HG03575 (cell line): ENCODE results near the gene PPWD1.
A peak's percentile ranks its signal among the peaks of the same experiment; 100 is the strongest.
"Not testable (repeated sequence)": the region's sequence is repeated elsewhere in the genome, so short reads cannot be mapped to it uniquely, and the experiment has no call there.

ENCODE experiments used
- ATAC-seq: cut with Tn5 transposase; IDR thresholded peaks from one replicate; pipeline ENCODE4 v1.9.1; 2021; ENCODE audit not compliant: unreplicated experiment, insufficient number of reproducible peaks, low FRiP score; ENCODE audit errors: extremely low read depth

Gene PPWD1

DNA sequence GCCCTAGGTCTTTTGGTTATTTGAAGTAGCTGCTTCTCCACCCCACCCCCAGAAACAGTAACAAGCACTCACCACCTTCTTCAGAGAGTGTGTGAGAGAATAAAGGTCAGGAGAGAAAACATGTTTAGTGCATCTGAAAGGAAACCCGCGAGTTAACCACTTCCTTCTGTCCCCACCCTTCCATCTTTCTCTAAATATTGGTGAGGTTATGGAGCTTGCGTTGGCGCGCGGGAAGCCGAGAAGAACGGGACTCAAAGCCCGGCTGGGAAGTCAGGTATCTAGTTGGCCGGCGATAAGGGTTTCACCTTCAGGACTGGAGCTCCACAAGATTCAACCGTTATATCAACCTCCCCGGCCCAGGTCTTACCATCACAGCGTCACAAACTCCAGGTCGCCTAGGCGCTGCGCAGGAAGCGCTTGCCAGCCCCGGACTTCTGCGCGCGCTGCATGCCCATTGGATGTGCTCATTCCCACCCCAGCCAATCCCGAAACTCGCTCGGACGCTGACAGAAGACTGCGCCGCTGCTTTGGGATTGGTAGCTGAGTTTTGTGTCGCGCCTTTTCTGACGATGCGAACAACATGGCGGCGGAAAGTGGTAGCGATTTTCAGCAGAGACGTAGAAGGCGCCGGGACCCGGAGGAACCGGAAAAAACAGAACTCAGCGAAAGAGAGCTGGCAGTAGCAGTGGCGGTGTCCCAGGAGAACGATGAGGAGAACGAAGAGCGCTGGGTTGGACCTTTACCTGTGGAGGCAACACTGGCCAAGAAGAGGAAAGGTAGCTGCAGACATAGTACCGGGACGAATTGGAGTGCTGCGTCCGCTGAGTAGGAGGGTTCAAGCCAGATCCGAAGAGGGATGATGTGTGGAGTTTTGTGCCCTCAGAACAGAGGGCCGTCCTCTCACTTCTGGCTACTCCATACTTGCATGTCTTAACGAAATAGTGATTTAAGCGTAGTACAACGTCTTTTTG is at the start of gene PPWD1, which contains the start of gene CENPK:
Gene PPWD1, plus strand, starts transcription at position 566 of the 971 bp plus-strand sequence. Its CDS starts 15 bp downstream, at position 581.
Gene CENPK, minus strand, starts transcription at position 438 of the 971 bp plus-strand sequence. CDS start 8,261 bp downstream, outside the sequence.
- ATAC-seq, result peak; percentile 93

DNA sequence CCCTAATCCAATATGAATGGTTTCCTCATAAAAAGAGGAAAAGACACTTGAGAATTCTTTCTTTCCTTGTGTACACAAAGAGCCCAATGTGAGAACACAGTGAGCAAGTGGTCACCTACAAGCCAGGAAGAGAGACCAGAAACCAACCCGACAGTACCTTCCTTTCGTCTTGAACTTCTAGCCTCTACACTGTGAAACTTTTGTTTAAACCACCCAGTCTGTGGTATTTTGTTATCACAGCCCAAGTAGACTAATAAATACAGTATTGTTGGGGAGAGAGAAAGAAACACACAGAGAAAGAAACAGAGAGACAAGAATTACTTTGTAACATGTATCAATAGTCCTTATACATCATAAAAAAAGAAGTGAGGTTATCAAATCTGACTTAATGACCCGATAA is 37.4 kb upstream of the PPWD1 start:
- ATAC-seq, result no peak

DNA sequence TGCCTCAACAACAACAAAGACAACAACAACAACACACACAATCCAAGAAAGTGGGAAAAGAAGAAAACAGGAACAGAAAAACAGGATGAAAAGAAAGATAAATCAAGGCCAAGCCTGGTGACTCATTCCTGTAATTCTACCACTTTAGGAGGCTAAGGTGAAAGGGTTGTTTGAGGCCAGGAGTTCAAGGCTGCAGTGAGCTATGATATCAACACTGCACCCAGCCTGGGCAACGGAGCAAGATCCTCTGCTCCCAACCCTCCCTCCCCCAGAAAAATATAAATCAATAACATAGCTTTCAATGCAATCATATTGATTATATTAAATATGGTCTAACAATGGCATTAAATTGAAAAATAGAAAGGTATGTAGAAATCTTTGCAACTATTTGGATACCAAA is 32.2 kb upstream of the PPWD1 start:
- ATAC-seq, result no peak

DNA sequence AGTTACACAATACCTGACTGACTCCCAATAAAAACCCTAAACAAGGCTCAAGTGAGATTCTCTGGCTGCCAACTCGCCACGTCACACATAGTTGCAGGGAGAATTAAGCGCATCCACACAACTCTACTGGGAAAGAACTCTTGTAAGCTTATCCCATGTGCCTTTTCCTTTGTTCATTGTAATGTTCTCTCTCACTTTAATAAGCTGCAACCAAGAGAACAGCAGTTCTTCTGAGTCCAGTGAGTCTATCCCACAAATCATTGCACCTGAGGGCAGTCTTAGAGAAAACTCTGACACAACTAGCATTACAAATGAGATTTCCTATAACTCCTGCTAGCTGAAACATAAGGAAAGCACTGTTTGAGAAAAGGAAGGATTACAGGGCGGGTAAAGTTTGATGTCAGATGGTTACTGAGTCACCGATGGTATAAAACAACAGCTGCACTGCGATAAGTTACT is 27.5 kb upstream of the PPWD1 start:
- no peak for ATAC-seq

DNA sequence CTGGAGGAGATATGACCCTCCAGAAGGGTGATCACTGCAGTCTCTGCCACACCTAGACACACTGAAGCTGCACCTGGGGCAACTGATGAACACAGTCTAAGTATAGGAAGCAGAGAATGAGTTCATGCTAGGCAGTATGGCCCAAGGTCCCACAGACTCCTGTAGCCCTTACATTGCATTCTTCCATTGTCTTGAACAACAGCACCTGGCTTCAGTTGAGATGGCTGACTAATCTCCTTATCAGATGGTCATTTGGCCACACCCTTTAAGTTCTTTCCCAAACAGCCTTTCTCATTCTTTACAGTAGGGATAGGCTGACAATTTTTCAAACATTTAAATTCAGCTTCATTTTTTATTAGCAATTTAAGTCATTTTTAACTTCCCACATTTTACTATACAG is 23.3 kb upstream of the PPWD1 start:
- no peak for ATAC-seq

DNA sequence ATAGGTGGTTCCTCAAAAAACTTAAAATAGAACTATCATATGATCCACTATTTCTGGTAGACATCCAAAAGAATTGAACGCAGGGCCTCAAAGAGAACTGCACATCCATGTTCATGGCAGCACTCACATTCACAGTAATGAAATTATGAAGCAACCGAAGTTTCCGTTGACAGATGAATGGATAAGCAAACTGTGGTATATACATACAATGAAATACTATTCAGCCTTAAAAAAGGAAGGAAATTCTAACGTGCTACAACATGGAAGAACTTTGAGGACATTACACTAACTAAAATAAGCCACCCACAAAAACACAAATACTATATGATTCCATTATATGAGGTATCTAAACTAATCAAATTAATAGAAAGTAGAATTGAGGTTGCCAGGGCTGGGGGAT is 18.6 kb upstream of the PPWD1 start:
- no peak for ATAC-seq

DNA sequence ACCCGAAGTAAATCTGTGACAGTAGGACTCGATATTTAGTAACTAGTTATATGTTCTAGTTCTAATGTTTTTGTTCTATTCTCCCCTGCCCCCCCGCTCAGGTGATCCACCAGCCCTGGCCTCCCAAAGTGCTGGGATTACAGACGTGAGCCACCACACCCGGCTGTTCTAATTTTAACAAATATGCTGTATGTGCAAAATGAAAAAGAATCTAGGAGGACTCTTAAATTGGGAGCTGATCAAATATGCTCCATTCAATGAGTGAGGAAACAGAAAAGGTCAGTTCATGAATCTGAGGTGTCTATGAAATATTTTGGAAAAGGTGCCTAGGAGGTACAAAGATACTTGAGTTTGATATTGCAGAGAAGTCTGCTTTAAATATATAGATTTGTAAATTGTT is 17.0 kb upstream of the PPWD1 start:
- ATAC-seq, result no peak

DNA sequence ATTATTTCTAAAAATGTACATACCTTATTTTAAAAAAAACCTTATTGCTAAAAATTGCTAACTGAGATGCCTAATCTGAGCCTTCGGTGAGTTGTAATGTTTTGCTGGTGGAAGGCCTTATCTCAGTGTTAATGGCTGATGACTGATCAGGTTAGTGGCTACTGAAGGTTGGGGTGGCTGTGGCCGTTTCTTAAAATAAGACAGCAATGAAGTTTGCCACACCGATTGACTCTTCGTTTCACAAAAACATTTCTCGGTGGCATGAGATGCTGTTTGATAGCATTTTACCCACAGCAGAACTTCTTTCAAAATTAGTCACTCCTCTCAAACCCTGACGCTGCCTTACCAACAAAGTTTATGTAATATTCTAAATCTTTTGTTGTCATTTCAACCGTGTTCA is 14.8 kb upstream of the PPWD1 start:
- no peak for ATAC-seq

DNA sequence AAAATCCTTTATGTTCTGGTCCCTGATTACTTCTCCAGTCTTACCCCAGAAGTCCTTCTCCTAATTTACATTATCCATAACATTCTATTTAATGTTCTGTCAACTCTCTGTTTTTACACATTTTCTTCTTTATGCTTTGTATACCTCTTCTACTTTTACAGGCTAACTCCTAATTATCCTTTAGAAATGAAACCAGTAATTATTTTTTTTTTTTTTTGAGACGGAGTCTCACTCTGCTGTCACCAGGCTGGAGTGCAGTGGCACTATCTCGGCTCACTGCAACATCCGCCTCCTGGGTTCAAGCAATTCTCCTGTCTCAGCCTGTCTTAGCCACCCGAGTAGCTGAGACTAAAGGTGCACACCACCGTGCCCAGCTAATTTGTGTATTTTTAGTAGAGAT is 9.2 kb upstream of the PPWD1 start:
- no peak for ATAC-seq

DNA sequence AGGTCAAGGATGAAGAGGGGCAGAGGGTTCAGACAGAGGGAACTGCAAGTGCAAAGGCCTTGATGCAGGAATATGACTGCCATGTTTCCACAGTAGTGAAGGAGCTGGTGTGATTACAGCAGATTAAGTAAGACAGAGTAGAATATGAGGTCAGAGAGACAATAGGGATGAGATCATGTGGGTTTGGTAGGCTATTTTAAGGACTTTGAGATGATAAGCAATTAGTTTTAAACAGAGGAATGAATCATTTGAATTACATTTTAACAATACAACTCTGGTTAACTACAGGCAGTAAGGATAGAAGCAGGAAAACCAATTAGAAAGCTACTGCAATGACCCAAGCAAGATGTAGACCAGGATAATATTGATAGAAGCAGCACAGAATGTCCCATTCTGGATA is 7.8 kb upstream of the PPWD1 start:
- ATAC-seq, result no peak

DNA sequence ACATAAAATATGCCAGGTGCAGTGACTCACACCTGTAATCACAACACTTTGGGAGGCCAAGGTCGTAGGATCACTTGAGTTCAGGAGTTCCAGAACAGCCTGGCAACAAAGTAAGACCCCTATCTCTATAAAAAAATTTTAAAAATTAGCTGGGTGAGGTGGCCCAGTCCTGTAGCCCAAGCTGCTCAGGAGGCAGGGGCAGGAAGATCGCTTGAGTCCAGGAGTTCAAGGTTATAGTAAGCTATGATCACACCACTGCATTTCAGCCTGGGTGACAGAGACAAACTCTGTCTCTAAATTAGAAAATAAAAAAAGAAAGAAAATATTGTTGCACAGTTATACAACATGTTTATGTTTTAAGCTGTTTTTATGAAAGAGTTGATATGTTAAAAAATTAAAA is 6.9 kb upstream of the PPWD1 start:
- no peak for ATAC-seq

DNA sequence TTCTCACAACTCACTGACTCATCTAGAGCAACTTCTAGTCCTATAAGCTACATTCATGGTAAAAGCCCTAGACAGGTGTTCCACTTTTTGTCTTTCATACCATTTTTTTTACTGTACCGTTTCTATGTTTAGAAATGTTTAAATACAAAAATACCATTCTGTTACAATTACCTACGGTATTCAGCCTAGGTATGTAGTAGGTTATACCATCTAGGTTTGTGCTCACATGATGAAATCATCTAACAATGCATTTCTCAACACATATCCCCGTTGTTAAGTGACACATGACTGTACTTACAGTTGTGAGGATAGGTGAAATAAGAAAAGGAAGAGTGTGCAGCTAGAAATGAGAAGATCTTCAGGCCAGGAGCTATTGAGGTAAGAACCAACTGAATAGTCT is 6.4 kb upstream of the PPWD1 start:
- no peak for ATAC-seq

DNA sequence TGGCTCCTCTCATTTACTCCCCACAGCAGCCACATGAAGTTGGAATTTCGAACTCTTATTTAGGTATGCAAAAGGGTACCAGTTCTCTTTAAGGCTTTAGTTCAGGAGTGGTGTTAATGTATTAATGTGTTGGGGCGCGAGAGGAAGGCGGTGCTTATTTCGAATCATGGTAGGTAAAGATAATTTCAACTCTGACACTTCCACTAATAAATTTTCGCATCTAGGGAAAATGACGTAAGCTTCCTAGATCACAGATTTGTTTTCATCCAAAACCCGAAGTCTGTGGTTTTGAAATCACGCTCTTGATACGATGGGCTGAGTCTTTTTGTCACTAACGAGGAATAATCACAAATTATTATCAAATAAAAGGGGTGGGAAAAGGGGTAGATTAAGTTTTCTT is 681 bp downstream of the PPWD1 start:
- no peak for ATAC-seq

DNA sequence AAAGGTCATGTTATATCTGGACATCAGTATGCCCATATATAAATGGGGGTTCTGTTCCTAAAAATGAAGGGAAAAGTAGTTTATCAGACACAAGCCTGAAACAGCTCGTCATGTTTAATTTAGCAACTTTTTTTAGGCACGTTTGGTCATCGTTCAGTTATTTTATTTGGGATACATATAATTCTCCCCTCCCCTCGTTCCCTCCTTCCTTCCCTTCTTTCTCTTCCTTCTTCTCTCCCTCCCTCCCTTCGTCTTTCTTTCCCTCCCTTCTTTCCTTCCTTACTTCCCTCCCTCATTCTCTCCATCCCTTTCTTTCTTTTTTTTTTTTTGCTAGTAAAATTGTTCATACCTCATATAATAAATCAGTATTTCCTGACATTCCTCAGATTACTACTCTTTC is 3.4 kb downstream of the PPWD1 start:
- ATAC-seq, result no peak

DNA sequence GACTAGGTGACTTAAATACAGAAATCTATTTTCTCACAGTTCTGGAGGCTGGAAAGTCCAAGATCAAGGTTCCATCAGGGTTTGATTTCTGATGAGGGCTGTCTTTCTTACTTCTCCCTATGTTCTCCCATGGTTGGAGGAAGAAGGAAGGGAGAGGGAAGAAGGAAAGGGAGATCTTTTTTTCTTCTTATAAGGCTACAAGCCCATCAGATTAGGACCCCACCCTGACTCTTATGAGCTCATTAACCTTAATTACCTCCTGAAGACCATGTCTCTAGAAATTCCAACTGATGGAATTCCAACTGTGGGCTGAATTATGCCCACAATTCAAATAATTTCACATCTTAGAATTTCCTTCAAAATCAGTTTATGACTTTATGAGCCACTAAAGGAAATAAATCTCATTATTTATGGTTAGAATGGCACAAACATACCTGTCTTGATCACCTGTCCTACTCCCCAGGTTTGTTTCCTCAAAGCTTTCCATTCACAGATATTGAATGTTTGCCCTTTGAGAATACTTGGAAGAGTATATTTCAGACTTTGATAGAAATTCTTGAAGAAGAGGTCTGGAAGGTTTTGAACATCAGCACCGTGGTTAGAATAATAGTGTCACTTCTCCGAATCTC is 7.6 kb downstream of the PPWD1 start:
- ATAC-seq, result no peak

DNA sequence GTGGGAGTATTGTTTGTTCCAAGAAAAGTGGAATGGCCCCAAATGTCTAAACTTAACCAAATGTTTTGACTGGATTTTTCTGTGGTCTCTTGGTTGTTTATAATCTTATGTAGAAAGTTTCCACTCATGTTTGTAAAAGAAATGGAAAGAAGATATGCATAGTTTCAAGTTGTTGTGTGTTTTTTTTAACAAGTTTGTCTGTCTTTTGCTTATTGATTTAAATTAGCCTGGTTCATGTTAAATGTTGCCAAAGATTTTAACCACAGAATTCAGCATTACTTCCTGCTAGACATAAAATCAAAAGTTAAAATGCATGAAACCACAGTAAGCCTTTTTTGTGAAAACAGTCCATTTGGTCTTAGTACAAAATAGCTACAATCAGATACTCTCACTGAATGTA is 14.0 kb downstream of the PPWD1 start:
- no peak for ATAC-seq

DNA sequence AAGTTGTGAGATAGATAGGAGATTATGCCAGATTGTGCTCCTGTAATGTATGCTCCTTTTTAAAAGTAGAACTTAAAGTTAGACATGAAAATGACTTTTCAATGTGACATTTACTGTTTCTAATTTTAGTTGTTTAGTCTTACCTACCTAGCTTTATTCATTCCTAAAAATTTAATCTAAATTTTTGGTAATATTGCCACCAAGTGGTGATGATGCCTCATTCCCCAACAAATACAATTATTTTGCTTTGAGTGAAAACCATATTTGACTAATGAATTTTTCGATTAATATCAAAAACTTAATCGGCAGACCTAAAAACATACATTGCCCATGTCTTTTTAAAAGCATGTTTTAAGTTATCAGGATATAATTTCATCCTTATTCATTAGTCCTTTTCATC is 25.6 kb downstream of the PPWD1 start:
- ATAC-seq, result no peak

DNA sequence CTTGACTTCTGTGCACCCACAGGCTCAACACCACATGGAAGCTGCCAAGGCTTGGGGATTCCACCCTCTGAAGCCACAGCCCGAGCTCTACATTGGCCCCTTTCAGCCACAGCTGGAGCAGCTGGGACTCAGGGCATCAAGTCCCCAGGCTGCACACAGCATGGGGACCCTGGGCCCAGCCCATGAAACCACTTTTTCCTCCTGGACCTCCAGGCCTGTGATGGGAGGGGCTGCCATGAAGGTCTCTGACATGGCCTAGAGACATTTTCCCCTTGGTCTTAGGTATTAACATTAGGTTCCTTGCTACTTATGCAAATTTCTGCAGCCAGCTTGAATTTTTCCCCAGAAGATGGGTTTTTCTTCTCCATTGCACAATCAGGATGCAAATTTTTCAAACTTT is 38.7 kb downstream of the PPWD1 start:
- ATAC-seq, result not testable (repeated sequence)

DNA sequence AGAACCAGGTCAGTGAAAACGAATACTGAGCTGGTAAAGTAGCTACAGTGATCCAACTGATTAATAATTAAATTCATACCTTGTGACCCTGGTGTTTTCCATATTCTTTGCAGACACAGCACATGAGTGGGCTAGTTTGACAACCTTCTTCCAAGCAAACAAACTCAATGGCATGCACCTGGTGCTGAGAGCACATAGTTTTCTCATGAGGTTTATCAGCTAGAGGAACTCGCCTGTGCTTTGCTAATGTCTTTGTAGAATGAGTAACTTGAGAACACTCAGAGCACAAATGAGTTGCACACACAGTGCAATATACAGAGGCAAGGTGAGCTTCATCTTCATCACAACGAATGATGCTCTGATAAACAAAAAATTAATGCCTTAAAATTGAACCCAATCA is 48.4 kb downstream of the PPWD1 start:
- ATAC-seq, result no peak

DNA sequence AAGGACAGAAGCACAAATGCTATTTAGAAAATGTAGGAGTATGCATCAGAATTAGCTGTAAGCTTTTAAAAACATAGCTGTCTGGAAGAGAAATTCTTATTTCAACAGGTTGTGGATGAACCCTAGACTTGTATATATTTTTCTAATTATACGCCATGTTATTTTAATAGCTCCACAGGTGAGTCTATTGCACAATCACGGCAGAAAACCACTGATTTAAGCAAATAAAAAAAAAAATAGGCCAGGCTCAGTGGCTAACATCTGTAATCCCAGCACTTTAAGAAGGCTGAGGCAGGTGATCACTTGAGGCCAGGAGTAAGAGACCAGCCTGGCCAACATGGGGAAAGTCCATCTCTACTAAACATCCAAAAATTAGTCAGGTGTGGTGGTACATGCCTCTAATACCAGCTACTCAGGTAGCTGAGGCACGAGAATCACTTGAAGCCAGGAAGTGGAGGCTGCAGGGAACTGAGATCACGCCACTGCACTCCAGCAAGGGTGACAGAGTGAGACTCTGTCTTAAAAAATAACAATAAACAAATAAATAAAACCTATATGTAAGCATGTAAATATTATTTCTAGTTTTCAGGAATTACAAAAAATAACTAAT is 49.3 kb downstream of the PPWD1 start:
- ATAC-seq, result no peak
